Gastroesophageal sphincter (tissue), 3 donors: ENCODE data around the gene SHISA3.

Experiments used
- POLR2AphosphoS5 ChIP-seq: sonication (generic); formaldehyde crosslinking; IDR thresholded peaks from one replicate; pipeline ENCODE4 v1.6.1; 2017; ENCODE audit warnings: antibody characterized with exemption
- TF ChIP-seq, protein P1 (sequence below), 4 experiments: fragments of 200-600 bp in 2 of 4; fragments of 450-650 bp in 2 of 4; sonication (generic) in 1 of 4; IDR thresholded peaks; one replicate each; pipeline ENCODE4 v1.5.1; 2017 to 2019; ENCODE audit warnings: antibody characterized with exemption in 4 of 4, mild to moderate bottlenecking in 2 of 4, moderate library complexity in 2 of 4

DNA sequence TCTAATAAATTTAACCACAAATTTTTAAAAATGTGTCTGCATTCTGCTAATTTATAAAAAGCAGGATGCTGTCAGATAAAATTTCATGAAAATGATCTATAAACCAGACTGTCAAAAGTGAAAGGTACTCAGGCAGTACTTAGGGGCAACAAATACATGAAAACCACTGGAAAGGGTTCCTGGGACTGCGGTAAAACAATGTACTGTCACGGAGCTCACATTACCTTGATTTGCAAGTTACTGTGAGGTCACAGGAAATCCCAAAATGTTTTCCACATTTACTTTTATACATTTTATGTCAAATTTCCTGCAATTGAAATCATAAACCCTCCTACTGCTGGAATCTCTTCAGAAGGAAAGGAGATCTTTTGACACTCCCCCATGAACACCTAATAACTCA, 45.3 kb downstream of the SHISA3 start:
- no peak for TF ChIP-seq POLR2AphosphoS5
- TF ChIP-seq, protein P1, sequence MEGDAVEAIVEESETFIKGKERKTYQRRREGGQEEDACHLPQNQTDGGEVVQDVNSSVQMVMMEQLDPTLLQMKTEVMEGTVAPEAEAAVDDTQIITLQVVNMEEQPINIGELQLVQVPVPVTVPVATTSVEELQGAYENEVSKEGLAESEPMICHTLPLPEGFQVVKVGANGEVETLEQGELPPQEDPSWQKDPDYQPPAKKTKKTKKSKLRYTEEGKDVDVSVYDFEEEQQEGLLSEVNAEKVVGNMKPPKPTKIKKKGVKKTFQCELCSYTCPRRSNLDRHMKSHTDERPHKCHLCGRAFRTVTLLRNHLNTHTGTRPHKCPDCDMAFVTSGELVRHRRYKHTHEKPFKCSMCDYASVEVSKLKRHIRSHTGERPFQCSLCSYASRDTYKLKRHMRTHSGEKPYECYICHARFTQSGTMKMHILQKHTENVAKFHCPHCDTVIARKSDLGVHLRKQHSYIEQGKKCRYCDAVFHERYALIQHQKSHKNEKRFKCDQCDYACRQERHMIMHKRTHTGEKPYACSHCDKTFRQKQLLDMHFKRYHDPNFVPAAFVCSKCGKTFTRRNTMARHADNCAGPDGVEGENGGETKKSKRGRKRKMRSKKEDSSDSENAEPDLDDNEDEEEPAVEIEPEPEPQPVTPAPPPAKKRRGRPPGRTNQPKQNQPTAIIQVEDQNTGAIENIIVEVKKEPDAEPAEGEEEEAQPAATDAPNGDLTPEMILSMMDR (IDR thresholded peaks at IDR 0.05): no peak
